HEK293 (cell line): ENCODE data around the gene CADM1.
A peak's percentile ranks its signal among the peaks of the same experiment; 100 is the strongest.

Experiments
- CTCF ChIA-PET: fragments of 350-600 bp; formaldehyde crosslinking; extraction: SDS; loops from one replicate; lab custom pipeline; 2021; ENCODE audit warnings: antibody characterized with exemption; lab: Yijun Ruan, JAX
- POLR2A ChIA-PET: fragments of 300-600 bp; formaldehyde crosslinking; extraction: SDS; loops from one replicate; lab custom pipeline; 2020; ENCODE audit warnings: antibody characterized with exemption, inconsistent platforms; lab: Yijun Ruan, JAX
- H3K27ac ChIP-seq: fragments of 200-500 bp; sonication (Bioruptor generic); 2 replicates; pipeline ENCODE4 v1.5.1; 2014; ENCODE audit warnings: low read depth, low read length, control low read depth, inconsistent platforms; ENCODE audit errors: extremely low read depth
- H3K36me3 ChIP-seq, 2 experiments: fragments of 200-500 bp in 1 of 2; sonication (Bioruptor generic) in 1 of 2; 1 replicate in 1 of 2; 2 replicates in 1 of 2; pipeline ENCODE4 v1.5.1; 2014 to 2017; ENCODE audit warnings: inconsistent platforms in 2 of 2, low read length in 2 of 2; ENCODE audit not compliant: control insufficient read depth in 2 of 2, insufficient read depth in 1 of 2
- H3K4me1 ChIP-seq: fragments of 200-500 bp; sonication (Bioruptor generic); 2 replicates; pipeline ENCODE4 v1.5.1; 2014; ENCODE audit warnings: mild to moderate bottlenecking, low read length, inconsistent platforms; ENCODE audit not compliant: control insufficient read depth, insufficient read depth
- H3K4me3 ChIP-seq: 2 replicates; pipeline ENCODE4 v1.5.1; 2011; ENCODE audit warnings: low read depth, mild to moderate bottlenecking, control low read depth, low read length, moderate library complexity
- H3K9me3 ChIP-seq: fragments of 200-500 bp; sonication (Bioruptor generic); 2 replicates; pipeline ENCODE4 v1.5.1; 2014; ENCODE audit warnings: low read depth, low read length, inconsistent platforms; ENCODE audit not compliant: control insufficient read depth, insufficient read depth
- GLIS2 ChIP-seq: fragments of 450-650 bp; formaldehyde crosslinking; IDR thresholded peaks from 2 replicates; pipeline ENCODE4 v1.5.1; 2016; ENCODE audit warnings: missing biosample characterization, missing genetic modification characterization
- HOXA7 ChIP-seq: sonication (generic); formaldehyde crosslinking; IDR thresholded peaks from 2 replicates; pipeline ENCODE4 v1.8.1; 2022; ENCODE audit warnings: missing genetic modification reagents, borderline replicate concordance
- HOXC10 ChIP-seq: sonication (generic); formaldehyde crosslinking; IDR thresholded peaks from 2 replicates; pipeline ENCODE4 v1.8.1; 2023; ENCODE audit warnings: mild to moderate bottlenecking, missing genetic modification reagents
- MZF1 ChIP-seq: fragments of 450-650 bp; formaldehyde crosslinking; IDR thresholded peaks from 2 replicates; pipeline ENCODE4 v1.5.1; 2017; ENCODE audit warnings: missing biosample characterization, missing genetic modification characterization, borderline replicate concordance
- OSR2 ChIP-seq: fragments of 450-650 bp; formaldehyde crosslinking; IDR thresholded peaks from 2 replicates; pipeline ENCODE4 v1.5.1; 2016; ENCODE audit warnings: missing biosample characterization, missing genetic modification characterization
- TCF7L2 ChIP-seq: IDR thresholded peaks from 2 replicates; pipeline ENCODE4 v1.6.1; 2011; ENCODE audit warnings: low read depth, mild to moderate bottlenecking, inconsistent platforms, low read length, moderate library complexity, borderline replicate concordance
- ZNF19 ChIP-seq: fragments of 450-650 bp; formaldehyde crosslinking; IDR thresholded peaks from 2 replicates; pipeline ENCODE4; 2016; ENCODE audit warnings: missing biosample characterization, missing genetic modification characterization, low read depth
- ZNF266 ChIP-seq: fragments of 450-650 bp; formaldehyde crosslinking; IDR thresholded peaks from 2 replicates; pipeline ENCODE4 v1.5.1; 2016; ENCODE audit warnings: missing biosample characterization, missing genetic modification characterization, low read depth
- ZNF292 ChIP-seq: fragments of 450-650 bp; formaldehyde crosslinking; IDR thresholded peaks from 2 replicates; pipeline ENCODE4 v1.5.1; 2016; ENCODE audit warnings: low read depth, missing biosample characterization, missing genetic modification characterization, borderline replicate concordance
- ZNF521 ChIP-seq: fragments of 450-650 bp; formaldehyde crosslinking; IDR thresholded peaks from 2 replicates; pipeline ENCODE4 v1.5.1; 2017; ENCODE audit warnings: missing biosample characterization, mild to moderate bottlenecking, missing genetic modification characterization
- ZNF529 ChIP-seq: fragments of 450-650 bp; formaldehyde crosslinking; IDR thresholded peaks from 2 replicates; pipeline ENCODE4 v1.5.1; 2017; ENCODE audit warnings: missing genetic modification characterization, missing biosample characterization; ENCODE audit not compliant: insufficient replicate concordance
- ZNF600 ChIP-seq: fragments of 450-650 bp; formaldehyde crosslinking; IDR thresholded peaks from 2 replicates; pipeline ENCODE4 v1.5.1; 2016; ENCODE audit warnings: missing biosample characterization, missing genetic modification characterization
- TF ChIP-seq, protein P1 (sequence below): fragments of 450-650 bp; formaldehyde crosslinking; IDR thresholded peaks from 2 replicates; pipeline ENCODE4 v1.5.1; 2016; ENCODE audit warnings: missing biosample characterization, missing genetic modification characterization
- TF ChIP-seq, protein P2 (sequence below): fragments of 450-650 bp; formaldehyde crosslinking; IDR thresholded peaks from 2 replicates; pipeline ENCODE4 v1.5.1; 2016; ENCODE audit warnings: missing biosample characterization, missing genetic modification characterization
- TF ChIP-seq, protein P3 (sequence below): fragments of 450-650 bp; formaldehyde crosslinking; conservative IDR thresholded peaks from 2 replicates; pipeline ENCODE4 v1.5.1; 2016; ENCODE audit warnings: low read depth, missing biosample characterization, missing genetic modification characterization
- TF ChIP-seq, protein P4 (sequence below): fragments of 450-650 bp; formaldehyde crosslinking; optimal IDR thresholded peaks from 2 replicates; pipeline ENCODE3; 2016; ENCODE audit warnings: missing biosample characterization, mild to moderate bottlenecking, missing genetic modification characterization
- TF ChIP-seq, protein P5 (sequence below): fragments of 450-650 bp; formaldehyde crosslinking; IDR thresholded peaks from 2 replicates; pipeline ENCODE4 v1.5.1; 2016; ENCODE audit warnings: missing biosample characterization, missing genetic modification characterization
- TF ChIP-seq, protein P6 (sequence below): fragments of 450-650 bp; formaldehyde crosslinking; IDR thresholded peaks from 2 replicates; pipeline ENCODE4 v1.5.0; 2017; ENCODE audit warnings: missing biosample characterization, missing genetic modification characterization, borderline replicate concordance

Gene CADM1

DNA sequence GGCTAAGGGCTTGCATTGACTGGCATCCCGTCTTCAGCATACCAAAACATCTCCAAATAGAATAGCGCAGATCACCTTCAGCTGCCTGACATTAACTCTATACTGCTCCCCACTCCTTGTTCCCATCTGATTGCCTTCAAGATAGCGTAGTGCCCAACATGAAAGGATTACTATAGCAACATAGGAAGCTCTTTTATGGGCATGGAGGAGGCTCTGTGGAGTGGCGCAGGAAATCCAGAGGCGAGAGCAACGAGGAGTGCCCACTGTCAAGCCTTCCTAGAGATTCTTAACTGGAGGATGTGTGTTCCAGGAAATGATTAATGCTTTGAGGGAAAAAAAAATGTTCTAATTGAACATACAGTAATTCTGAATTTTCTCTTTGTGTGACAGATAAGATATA is 213.3 kb downstream of the CADM1 start:
- POLR2A ChIA-PET: interaction anchor here (0.6 kb wide), 1 partner anchor 114 kb away, joined by 7 read pairs; no protein-coding TSS in a partner anchor
- TF ChIP-seq, protein P1, sequence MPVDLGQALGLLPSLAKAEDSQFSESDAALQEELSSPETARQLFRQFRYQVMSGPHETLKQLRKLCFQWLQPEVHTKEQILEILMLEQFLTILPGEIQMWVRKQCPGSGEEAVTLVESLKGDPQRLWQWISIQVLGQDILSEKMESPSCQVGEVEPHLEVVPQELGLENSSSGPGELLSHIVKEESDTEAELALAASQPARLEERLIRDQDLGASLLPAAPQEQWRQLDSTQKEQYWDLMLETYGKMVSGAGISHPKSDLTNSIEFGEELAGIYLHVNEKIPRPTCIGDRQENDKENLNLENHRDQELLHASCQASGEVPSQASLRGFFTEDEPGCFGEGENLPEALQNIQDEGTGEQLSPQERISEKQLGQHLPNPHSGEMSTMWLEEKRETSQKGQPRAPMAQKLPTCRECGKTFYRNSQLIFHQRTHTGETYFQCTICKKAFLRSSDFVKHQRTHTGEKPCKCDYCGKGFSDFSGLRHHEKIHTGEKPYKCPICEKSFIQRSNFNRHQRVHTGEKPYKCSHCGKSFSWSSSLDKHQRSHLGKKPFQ (tag by site-specific recombination): no peak
- TF ChIP-seq ZNF529 (no peak), TCF7L2 (peak; percentile 57; the same call in 1 of the 2 replicates), ZNF19 (tag by site-specific recombination) (no peak), ZNF600 (tag by site-specific recombination) (no peak), ZNF266 (tag by site-specific recombination) (no peak), HOXC10 (CRISPR knock-in tag) (no peak), MZF1 (tag by site-specific recombination) (peak; percentile 65; the same call in 1 of the 2 replicates), ZNF521 (tag by site-specific recombination) (no peak)
- TF ChIP-seq, protein P2, sequence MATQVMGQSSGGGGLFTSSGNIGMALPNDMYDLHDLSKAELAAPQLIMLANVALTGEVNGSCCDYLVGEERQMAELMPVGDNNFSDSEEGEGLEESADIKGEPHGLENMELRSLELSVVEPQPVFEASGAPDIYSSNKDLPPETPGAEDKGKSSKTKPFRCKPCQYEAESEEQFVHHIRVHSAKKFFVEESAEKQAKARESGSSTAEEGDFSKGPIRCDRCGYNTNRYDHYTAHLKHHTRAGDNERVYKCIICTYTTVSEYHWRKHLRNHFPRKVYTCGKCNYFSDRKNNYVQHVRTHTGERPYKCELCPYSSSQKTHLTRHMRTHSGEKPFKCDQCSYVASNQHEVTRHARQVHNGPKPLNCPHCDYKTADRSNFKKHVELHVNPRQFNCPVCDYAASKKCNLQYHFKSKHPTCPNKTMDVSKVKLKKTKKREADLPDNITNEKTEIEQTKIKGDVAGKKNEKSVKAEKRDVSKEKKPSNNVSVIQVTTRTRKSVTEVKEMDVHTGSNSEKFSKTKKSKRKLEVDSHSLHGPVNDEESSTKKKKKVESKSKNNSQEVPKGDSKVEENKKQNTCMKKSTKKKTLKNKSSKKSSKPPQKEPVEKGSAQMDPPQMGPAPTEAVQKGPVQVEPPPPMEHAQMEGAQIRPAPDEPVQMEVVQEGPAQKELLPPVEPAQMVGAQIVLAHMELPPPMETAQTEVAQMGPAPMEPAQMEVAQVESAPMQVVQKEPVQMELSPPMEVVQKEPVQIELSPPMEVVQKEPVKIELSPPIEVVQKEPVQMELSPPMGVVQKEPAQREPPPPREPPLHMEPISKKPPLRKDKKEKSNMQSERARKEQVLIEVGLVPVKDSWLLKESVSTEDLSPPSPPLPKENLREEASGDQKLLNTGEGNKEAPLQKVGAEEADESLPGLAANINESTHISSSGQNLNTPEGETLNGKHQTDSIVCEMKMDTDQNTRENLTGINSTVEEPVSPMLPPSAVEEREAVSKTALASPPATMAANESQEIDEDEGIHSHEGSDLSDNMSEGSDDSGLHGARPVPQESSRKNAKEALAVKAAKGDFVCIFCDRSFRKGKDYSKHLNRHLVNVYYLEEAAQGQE: no peak
- TF ChIP-seq, protein P3, sequence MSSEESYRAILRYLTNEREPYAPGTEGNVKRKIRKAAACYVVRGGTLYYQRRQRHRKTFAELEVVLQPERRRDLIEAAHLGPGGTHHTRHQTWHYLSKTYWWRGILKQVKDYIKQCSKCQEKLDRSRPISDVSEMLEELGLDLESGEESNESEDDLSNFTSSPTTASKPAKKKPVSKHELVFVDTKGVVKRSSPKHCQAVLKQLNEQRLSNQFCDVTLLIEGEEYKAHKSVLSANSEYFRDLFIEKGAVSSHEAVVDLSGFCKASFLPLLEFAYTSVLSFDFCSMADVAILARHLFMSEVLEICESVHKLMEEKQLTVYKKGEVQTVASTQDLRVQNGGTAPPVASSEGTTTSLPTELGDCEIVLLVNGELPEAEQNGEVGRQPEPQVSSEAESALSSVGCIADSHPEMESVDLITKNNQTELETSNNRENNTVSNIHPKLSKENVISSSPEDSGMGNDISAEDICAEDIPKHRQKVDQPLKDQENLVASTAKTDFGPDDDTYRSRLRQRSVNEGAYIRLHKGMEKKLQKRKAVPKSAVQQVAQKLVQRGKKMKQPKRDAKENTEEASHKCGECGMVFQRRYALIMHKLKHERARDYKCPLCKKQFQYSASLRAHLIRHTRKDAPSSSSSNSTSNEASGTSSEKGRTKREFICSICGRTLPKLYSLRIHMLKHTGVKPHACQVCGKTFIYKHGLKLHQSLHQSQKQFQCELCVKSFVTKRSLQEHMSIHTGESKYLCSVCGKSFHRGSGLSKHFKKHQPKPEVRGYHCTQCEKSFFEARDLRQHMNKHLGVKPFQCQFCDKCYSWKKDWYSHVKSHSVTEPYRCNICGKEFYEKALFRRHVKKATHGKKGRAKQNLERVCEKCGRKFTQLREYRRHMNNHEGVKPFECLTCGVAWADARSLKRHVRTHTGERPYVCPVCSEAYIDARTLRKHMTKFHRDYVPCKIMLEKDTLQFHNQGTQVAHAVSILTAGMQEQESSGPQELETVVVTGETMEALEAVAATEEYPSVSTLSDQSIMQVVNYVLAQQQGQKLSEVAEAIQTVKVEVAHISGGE (tag by site-specific recombination): no peak

DNA sequence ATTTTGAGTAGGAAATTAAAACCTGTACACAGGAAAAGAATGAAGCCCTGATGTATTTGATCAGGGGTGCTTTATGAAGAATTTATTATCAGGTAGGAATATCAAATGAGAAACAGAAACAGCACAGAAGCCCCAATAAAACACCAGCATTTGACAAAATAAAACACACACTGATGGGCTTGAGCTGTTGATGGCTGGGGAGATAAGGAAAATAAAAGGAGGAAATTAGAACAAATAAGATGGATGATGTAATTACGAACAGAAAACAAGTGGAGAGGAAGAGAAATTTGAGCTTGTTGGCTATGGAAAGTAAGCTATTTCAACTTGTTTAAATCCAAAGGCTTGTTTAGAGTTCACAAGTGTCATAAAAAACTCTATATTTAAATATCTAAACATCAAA is 213.7 kb downstream of the CADM1 start:
- POLR2A ChIA-PET: no interaction called here
- Histone ChIP-seq H3K4me1 (0 out of 2 replicates have a peak, but pooled peaks cover 3% of the 10 kb centered on the region), H3K4me3 (no peak overlapping the region), H3K27ac (no peak overlapping the region), H3K9me3 (no peaks in the 10 kb centered on the region), H3K36me3 (no peaks in the 10 kb centered on the region)
- CTCF ChIA-PET: interaction anchor here (0.7 to 1.0 kb wide), 2 partner anchors 10 to 24 kb away, joined by 3 read pairs; no protein-coding TSS in a partner anchor
- TF ChIP-seq GLIS2 (tag by site-specific recombination) (no peak), ZNF292 (tag by site-specific recombination) (no peak), HOXA7 (CRISPR knock-in tag) (no peak), OSR2 (tag by site-specific recombination) (peak; percentile 39; the same call in 1 of the 2 replicates)
- TF ChIP-seq, protein P4, sequence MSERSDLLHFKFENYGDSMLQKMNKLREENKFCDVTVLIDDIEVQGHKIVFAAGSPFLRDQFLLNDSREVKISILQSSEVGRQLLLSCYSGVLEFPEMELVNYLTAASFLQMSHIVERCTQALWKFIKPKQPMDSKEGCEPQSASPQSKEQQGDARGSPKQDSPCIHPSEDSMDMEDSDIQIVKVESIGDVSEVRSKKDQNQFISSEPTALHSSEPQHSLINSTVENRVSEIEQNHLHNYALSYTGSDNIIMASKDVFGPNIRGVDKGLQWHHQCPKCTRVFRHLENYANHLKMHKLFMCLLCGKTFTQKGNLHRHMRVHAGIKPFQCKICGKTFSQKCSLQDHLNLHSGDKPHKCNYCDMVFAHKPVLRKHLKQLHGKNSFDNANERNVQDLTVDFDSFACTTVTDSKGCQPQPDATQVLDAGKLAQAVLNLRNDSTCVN (tag by site-specific recombination): no peak
- TF ChIP-seq, protein P5, sequence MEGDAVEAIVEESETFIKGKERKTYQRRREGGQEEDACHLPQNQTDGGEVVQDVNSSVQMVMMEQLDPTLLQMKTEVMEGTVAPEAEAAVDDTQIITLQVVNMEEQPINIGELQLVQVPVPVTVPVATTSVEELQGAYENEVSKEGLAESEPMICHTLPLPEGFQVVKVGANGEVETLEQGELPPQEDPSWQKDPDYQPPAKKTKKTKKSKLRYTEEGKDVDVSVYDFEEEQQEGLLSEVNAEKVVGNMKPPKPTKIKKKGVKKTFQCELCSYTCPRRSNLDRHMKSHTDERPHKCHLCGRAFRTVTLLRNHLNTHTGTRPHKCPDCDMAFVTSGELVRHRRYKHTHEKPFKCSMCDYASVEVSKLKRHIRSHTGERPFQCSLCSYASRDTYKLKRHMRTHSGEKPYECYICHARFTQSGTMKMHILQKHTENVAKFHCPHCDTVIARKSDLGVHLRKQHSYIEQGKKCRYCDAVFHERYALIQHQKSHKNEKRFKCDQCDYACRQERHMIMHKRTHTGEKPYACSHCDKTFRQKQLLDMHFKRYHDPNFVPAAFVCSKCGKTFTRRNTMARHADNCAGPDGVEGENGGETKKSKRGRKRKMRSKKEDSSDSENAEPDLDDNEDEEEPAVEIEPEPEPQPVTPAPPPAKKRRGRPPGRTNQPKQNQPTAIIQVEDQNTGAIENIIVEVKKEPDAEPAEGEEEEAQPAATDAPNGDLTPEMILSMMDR (tag by site-specific recombination): no peak
- TF ChIP-seq, protein P6, sequence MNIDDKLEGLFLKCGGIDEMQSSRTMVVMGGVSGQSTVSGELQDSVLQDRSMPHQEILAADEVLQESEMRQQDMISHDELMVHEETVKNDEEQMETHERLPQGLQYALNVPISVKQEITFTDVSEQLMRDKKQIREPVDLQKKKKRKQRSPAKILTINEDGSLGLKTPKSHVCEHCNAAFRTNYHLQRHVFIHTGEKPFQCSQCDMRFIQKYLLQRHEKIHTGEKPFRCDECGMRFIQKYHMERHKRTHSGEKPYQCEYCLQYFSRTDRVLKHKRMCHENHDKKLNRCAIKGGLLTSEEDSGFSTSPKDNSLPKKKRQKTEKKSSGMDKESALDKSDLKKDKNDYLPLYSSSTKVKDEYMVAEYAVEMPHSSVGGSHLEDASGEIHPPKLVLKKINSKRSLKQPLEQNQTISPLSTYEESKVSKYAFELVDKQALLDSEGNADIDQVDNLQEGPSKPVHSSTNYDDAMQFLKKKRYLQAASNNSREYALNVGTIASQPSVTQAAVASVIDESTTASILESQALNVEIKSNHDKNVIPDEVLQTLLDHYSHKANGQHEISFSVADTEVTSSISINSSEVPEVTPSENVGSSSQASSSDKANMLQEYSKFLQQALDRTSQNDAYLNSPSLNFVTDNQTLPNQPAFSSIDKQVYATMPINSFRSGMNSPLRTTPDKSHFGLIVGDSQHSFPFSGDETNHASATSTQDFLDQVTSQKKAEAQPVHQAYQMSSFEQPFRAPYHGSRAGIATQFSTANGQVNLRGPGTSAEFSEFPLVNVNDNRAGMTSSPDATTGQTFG (tag by site-specific recombination): no peak

More for the DNA sequence above, 213.3 kb downstream of the CADM1 start:
- Histone ChIP-seq H3K36me3 (no peaks in the 10 kb centered on the region), H3K4me3 (no peak overlapping the region), H3K4me1 (0 out of 2 replicates have a peak, but pooled peaks cover 3% of the 10 kb centered on the region), H3K27ac (no peak overlapping the region), H3K9me3 (no peaks in the 10 kb centered on the region)
- CTCF ChIA-PET: interaction anchor here (0.7 to 1.0 kb wide), 2 partner anchors 10 to 25 kb away, joined by 3 read pairs; no protein-coding TSS in a partner anchor
